Natural killer cell (primary cell): ENCODE results near the gene DLAT. TPM values are rescaled to one million over a fixed set of nuclear protein-coding genes. Genes with fewer than 3 reads are reported as not detected.

ENCODE experiments used
- ATAC-seq, 3 donors: fragments of 150-1000 bp in 2 of 3; fragments of 200-7000 bp in 1 of 3; cut with Tn5 transposase; 1 replicate in 1 of 3; 2 replicates in 2 of 3; pipeline ENCODE4 v1.10.0; 2021; ENCODE audit warnings: mild to moderate bottlenecking in 2 of 3, moderate library complexity in 2 of 3
- DNase-seq, 2 donors: peaks; one replicate each; pipeline versions ENCODE4 v3.0.0 to v3.0.0-alpha.2; 2013 to 2021; ENCODE audit warnings: mixed read lengths in 1 of 2
- H3K27ac ChIP-seq: one replicate; pipeline ENCODE4 v1.5.1; 2013; ENCODE audit warnings: mild to moderate bottlenecking, low read length
- H3K27me3 ChIP-seq: one replicate; pipeline ENCODE4 v1.6.1; 2013; ENCODE audit warnings: low read length; ENCODE audit not compliant: control insufficient read depth, insufficient read depth
- H3K36me3 ChIP-seq: one replicate; pipeline ENCODE4 v1.6.1; 2013; ENCODE audit warnings: low read length; ENCODE audit not compliant: control insufficient read depth, insufficient read depth
- H3K4me1 ChIP-seq: one replicate; pipeline ENCODE4 v1.6.1; 2013; ENCODE audit warnings: low read length; ENCODE audit not compliant: control insufficient read depth, insufficient read depth
- H3K4me3 ChIP-seq: one replicate; pipeline ENCODE4 v1.5.1; 2013; ENCODE audit warnings: low read length
- H3K9me3 ChIP-seq: one replicate; pipeline ENCODE4 v1.6.1; 2013; ENCODE audit warnings: low read length; ENCODE audit not compliant: control insufficient read depth, insufficient read depth
- H3K27ac Mint-ChIP-seq, 2 donors: one replicate each; pipeline ENCODE4 v1.8.0; 2022; ENCODE audit warnings: mild to moderate bottlenecking in 2 of 2, mixed read lengths in 2 of 2, moderate library complexity in 1 of 2
- H3K27me3 Mint-ChIP-seq, 2 donors: one replicate each; pipeline ENCODE4 v1.8.0; 2022; ENCODE audit warnings: low read depth in 2 of 2, mixed read lengths in 2 of 2
- H3K36me3 Mint-ChIP-seq: one replicate; pipeline ENCODE4 v1.8.0; 2022; ENCODE audit warnings: mixed read lengths
- H3K4me1 Mint-ChIP-seq, 2 donors: one replicate each; pipeline ENCODE4 v1.8.0; 2022; ENCODE audit warnings: mixed read lengths in 2 of 2
- H3K4me3 Mint-ChIP-seq: one replicate; pipeline ENCODE4 v1.8.0; 2022; ENCODE audit warnings: mild to moderate bottlenecking, moderate library complexity, mixed read lengths
- H3K9me3 Mint-ChIP-seq, 2 donors: one replicate each; pipeline ENCODE4 v1.8.0; 2022; ENCODE audit warnings: mixed read lengths in 2 of 2
- CTCF ChIP-seq: fragments of 200-600 bp; IDR thresholded peaks from one replicate; pipeline ENCODE4 v1.8.0; 2022; ENCODE audit warnings: antibody characterized with exemption
- WGBS: methylation state at CpG from one replicate; pipeline ENCODE4 v1.1.7; 2013; ENCODE audit warnings: missing lambda C conversion rate; ENCODE audit not compliant: insufficient coverage; 5-methylcytosine and 5-hydroxymethylcytosine counted together
- intact Hi-C: fragments of 100-400 bp; cut with micrococcal nuclease; formaldehyde crosslinking; loops from one replicate; pipeline ENCODE4 v1.14.2; 2022
- total RNA-seq, 4 donors: library from RNA; stranded (reverse); fragments of 120-200 nt in 1 of 4; gene quantifications; one replicate each; pipeline versions ENCODE4 v1.2.3 to v1.2.4, GENCODE V29; 2013 to 2022

DLAT gene
- total RNA-seq, 3 donors from 2014 or later (not counting 1 experiment from before 2014, with no cell fraction given), result 12.6 to 16.2 (median 15.5) TPM

GRCh38 chr11:112013497-112014164 lies 11.6 kb upstream of the DLAT start:
- no peak for DNase-seq
- H3K36me3 ChIP-seq, result no peaks in the 10 kb centered on the region

GRCh38 chr11:112016088-112016764 lies 9.0 kb upstream of the DLAT start:
- TF ChIP-seq CTCF, result no peak
- Histone ChIP-seq H3K9me3 (no peaks in the 10 kb centered on the region), H3K27me3 (peaks cover 3% of the 10 kb centered on the region), H3K4me1 (no peaks in the 10 kb centered on the region), H3K27ac (no peak overlapping the region), H3K36me3 (no peaks in the 10 kb centered on the region), H3K4me3 (no peak overlapping the region)
- H3K27me3 Mint-ChIP-seq, result peaks cover 6 to 7% of the 10 kb centered on the region in 2 donors
- ATAC-seq, result no peak
- no peak overlapping the region for H3K4me3 Mint-ChIP-seq
- H3K36me3 Mint-ChIP-seq, result no peaks in the 10 kb centered on the region
- DNase-seq, result no peak
- H3K27ac Mint-ChIP-seq, result no peak overlapping the region
- intact Hi-C loops, result no loop called here
- H3K4me1 Mint-ChIP-seq, result no peaks in the 10 kb centered on the region
- WGBS, result 83% methylated on average over 13 of the region's 13 CpGs
- H3K9me3 Mint-ChIP-seq, result no peaks in the 10 kb centered on the region

More at GRCh38 chr11:112013497-112014164, 11.6 kb upstream of the DLAT start:
- Histone ChIP-seq H3K27me3 (peaks cover 3% of the 10 kb centered on the region), H3K4me1 (no peaks in the 10 kb centered on the region), H3K9me3 (no peaks in the 10 kb centered on the region), H3K27ac (no peak overlapping the region), H3K4me3 (no peak overlapping the region)
- Mint-ChIP-seq H3K9me3 (no peaks in the 10 kb centered on the region), H3K4me3 (no peak overlapping the region), H3K36me3 (no peaks in the 10 kb centered on the region), H3K27me3 (peaks cover 11 to 19% of the 10 kb centered on the region in 2 donors), H3K27ac (no peak overlapping the region), H3K4me1 (no peaks in the 10 kb centered on the region)
- intact Hi-C loops, result no loop called here
- no peak for ATAC-seq
- WGBS, result 91% methylated on average over 4 of the region's 4 CpGs
- no peak for TF ChIP-seq CTCF

GRCh38 chr11:112016765-112017376 lies 8.3 kb upstream of the DLAT start:
- Histone ChIP-seq H3K36me3 (no peaks in the 10 kb centered on the region), H3K4me3 (no peak overlapping the region), H3K4me1 (no peaks in the 10 kb centered on the region), H3K27me3 (peaks cover 3% of the 10 kb centered on the region), H3K27ac (no peak overlapping the region), H3K9me3 (no peaks in the 10 kb centered on the region)
- Mint-ChIP-seq H3K4me1 (no peaks in the 10 kb centered on the region), H3K36me3 (no peaks in the 10 kb centered on the region), H3K9me3 (no peaks in the 10 kb centered on the region), H3K4me3 (no peak overlapping the region), H3K27ac (no peak overlapping the region), H3K27me3 (peaks cover 6 to 7% of the 10 kb centered on the region in 2 donors)
- no peak for TF ChIP-seq CTCF
- DNase-seq (no peak), ATAC-seq (no peak)
- intact Hi-C loops, result no loop called here
- 92% methylated on average over 1 of the region's 1 CpG for WGBS
